DOHH2 (cell line): ENCODE results near the gene EFS.

ENCODE experiments used
- H3F3A ChIP-seq: fragments of 200-600 bp; sonication (generic), shearing (Covaris generic); 2 replicates; pipeline ENCODE4 v1.6.0; 2016; ENCODE audit warnings: antibody characterized with exemption, mild to moderate bottlenecking; ENCODE audit not compliant: control insufficient read depth, insufficient read depth
- H3K27ac ChIP-seq: fragments of 200-600 bp; sonication (generic); 2 replicates; pipeline ENCODE4 v1.5.1; 2014; ENCODE audit warnings: low read depth, mild to moderate bottlenecking, low read length, moderate library complexity
- H3K27me3 ChIP-seq: fragments of 200-600 bp; sonication (generic); 2 replicates; pipeline ENCODE4 v1.6.1; 2014; ENCODE audit warnings: mild to moderate bottlenecking, low read length, mixed read lengths; ENCODE audit not compliant: control insufficient read depth
- H3K36me3 ChIP-seq: fragments of 200-600 bp; sonication (generic); 2 replicates; pipeline ENCODE4 v1.6.1; 2014; ENCODE audit warnings: mild to moderate bottlenecking, low read length, moderate library complexity, mixed read lengths; ENCODE audit not compliant: control insufficient read depth
- H3K4me1 ChIP-seq: fragments of 200-600 bp; sonication (generic); 2 replicates; pipeline ENCODE4 v1.6.1; 2014; ENCODE audit warnings: mild to moderate bottlenecking, low read length, mixed read lengths; ENCODE audit not compliant: control insufficient read depth
- H3K4me2 ChIP-seq: fragments of 200-600 bp; sonication (generic); 2 replicates; pipeline ENCODE4 v1.6.0; 2014; ENCODE audit warnings: mild to moderate bottlenecking, low read length, moderate library complexity
- H3K4me3 ChIP-seq: fragments of 200-600 bp; sonication (generic); 2 replicates; pipeline ENCODE4 v1.5.1; 2014; ENCODE audit warnings: mild to moderate bottlenecking, low read length, mixed read lengths
- H3K79me2 ChIP-seq: fragments of 200-600 bp; sonication (generic); 2 replicates; pipeline ENCODE4 v1.6.1; 2014; ENCODE audit warnings: mild to moderate bottlenecking, low read length, mixed read lengths; ENCODE audit not compliant: control insufficient read depth
- H3K9me2 ChIP-seq: fragments of 200-600 bp; sonication (generic); replicated peaks from 2 replicates; pipeline ENCODE4 v1.6.1; 2014; ENCODE audit warnings: mild to moderate bottlenecking, low read length, mixed read lengths; ENCODE audit not compliant: control insufficient read depth
- H3K9me3 ChIP-seq: fragments of 200-600 bp; sonication (generic); 2 replicates; pipeline ENCODE4 v1.6.1; 2014; ENCODE audit warnings: antibody characterized with exemption, low read length, mixed read lengths; ENCODE audit not compliant: control insufficient read depth, insufficient read depth
- H4K20me1 ChIP-seq: fragments of 200-600 bp; sonication (generic); 2 replicates; pipeline ENCODE4 v1.6.0; 2014; ENCODE audit warnings: low read depth, mild to moderate bottlenecking, antibody characterized with exemption, low read length, moderate library complexity; ENCODE audit not compliant: control insufficient read depth, insufficient read depth
- CTCF ChIP-seq: fragments of 200-600 bp; sonication (generic); IDR thresholded peaks from one replicate; pipeline ENCODE4 v1.5.1; 2014; ENCODE audit warnings: antibody characterized with exemption, mild to moderate bottlenecking, low read depth, low read length; ENCODE audit not compliant: poor library complexity, severe bottlenecking
- EZH2phosphoT487 ChIP-seq: fragments of 200-600 bp; sonication (generic); IDR thresholded peaks from 2 replicates; pipeline ENCODE4 v1.6.1; 2017; ENCODE audit warnings: borderline replicate concordance, mild to moderate bottlenecking, antibody characterized with exemption, low read length, moderate library complexity, mixed read lengths

EFS gene

GRCh38 chr14:23389396-23389795 is 24.4 kb upstream of the EFS start:
- Histone ChIP-seq H3K27ac (no peak overlapping the region), H3K79me2 (no peaks in the 10 kb centered on the region), H3K27me3 (no peaks in the 10 kb centered on the region), H3K9me2 (no peaks in the 10 kb centered on the region), H3K4me3 (no peak overlapping the region), H3K4me1 (no peaks in the 10 kb centered on the region), H3K4me2 (no peak overlapping the region), H3F3A (no peaks in the 10 kb centered on the region), H4K20me1 (no peaks in the 10 kb centered on the region), H3K36me3 (no peaks in the 10 kb centered on the region), H3K9me3 (no peaks in the 10 kb centered on the region)
- TF ChIP-seq EZH2phosphoT487 (no peak), CTCF (no peak)

- Histone ChIP-seq H3K36me3 (no peaks in the 10 kb centered on the region), H3K4me3 (no peak overlapping the region), H4K20me1 (no peaks in the 10 kb centered on the region), H3K27ac (no peak overlapping the region), H3K9me2 (no peaks in the 10 kb centered on the region), H3K4me1 (no peaks in the 10 kb centered on the region), H3F3A (no peaks in the 10 kb centered on the region), H3K4me2 (no peak overlapping the region), H3K27me3 (no peaks in the 10 kb centered on the region), H3K79me2 (no peaks in the 10 kb centered on the region), H3K9me3 (no peaks in the 10 kb centered on the region)
- TF ChIP-seq CTCF (no peak), EZH2phosphoT487 (no peak)
Measured at GRCh38 chr14:23388996-23389395, 24.0 kb upstream of the EFS start.

- TF ChIP-seq EZH2phosphoT487 (no peak), CTCF (no peak)
- H3K9me2 ChIP-seq = no peaks in the 10 kb centered on the region
- H3F3A ChIP-seq = no peaks in the 10 kb centered on the region
- H3K9me3 ChIP-seq = no peaks in the 10 kb centered on the region
- no peak overlapping the region for H3K4me2 ChIP-seq
- H3K27me3 ChIP-seq = no peaks in the 10 kb centered on the region
- no peaks in the 10 kb centered on the region for H3K79me2 ChIP-seq
- no peaks in the 10 kb centered on the region for H3K36me3 ChIP-seq
- H3K27ac ChIP-seq = no peak overlapping the region
- H3K4me3 ChIP-seq = no peak overlapping the region
- H4K20me1 ChIP-seq = no peaks in the 10 kb centered on the region
- H3K4me1 ChIP-seq = no peaks in the 10 kb centered on the region
Measured at GRCh38 chr14:23387916-23388882, 23.2 kb upstream of the EFS start.
